ENCODE data around the gene SORCS3. TPM values are rescaled to one million over a fixed set of nuclear protein-coding genes. Genes with fewer than 3 reads are reported as not detected.

Gene SORCS3
- total RNA-seq, 1 experiment from 2014 or later = 0.04 TPM

- peaks cover 8% of the 10 kb centered on the region for H3K27me3 Mint-ChIP-seq (ENCODE audit: low read depth)
- Histone ChIP-seq H3K23me2 (ENCODE audit: insufficient read length, low read depth, low read length, poor library complexity, severe bottlenecking) (no peaks in the 10 kb centered on the region), H3K56ac (ENCODE audit: insufficient read length, low read depth, low read length) (no peak overlapping the region)
These were observed 193.5 kb downstream of the SORCS3 start for GRCh38 chr10:104834580-104834979.

More at GRCh38 chr10:104834580-104834979, 193.5 kb downstream of the SORCS3 start:
- Mint-ChIP-seq H3K27ac (no peak overlapping the region), H3K36me3 (ENCODE audit: insufficient read depth in 1 of 3, low read depth in 3 of 3) (no peaks in the 10 kb centered on the region), H3K4me3 (no peak overlapping the region), H3K9me3 (no peaks in the 10 kb centered on the region), H3K4me1 (0 out of 4 replicates have a peak, but pooled peaks cover 0 to 7% of the 10 kb centered on the region in 2 experiments)
- Histone ChIP-seq H4K8ac (replicated peaks; ENCODE audit: insufficient read length, low read depth, low read length) (no peak overlapping the region), H4K5ac (ENCODE audit: insufficient read length, low read depth, low read length) (no peak overlapping the region), H3T11ph (ENCODE audit: low read length) (no peak overlapping the region), H4K20me1 (ENCODE audit: control insufficient read depth, insufficient read depth, insufficient read length) (no peaks in the 10 kb centered on the region), H2AK5ac (ENCODE audit: insufficient read length, low read length) (no peak overlapping the region), H2BK15ac (ENCODE audit: low read depth, low read length) (no peak overlapping the region), H3K9me3 (ENCODE audit: control insufficient read depth, low read depth, low read length) (no peaks in the 10 kb centered on the region), H3K4ac (ENCODE audit: low read depth, low read length) (no peak overlapping the region), H3K4me1 (ENCODE audit: insufficient read depth, low read length) (no peaks in the 10 kb centered on the region), H2AFZ (ENCODE audit: low read length) (no peak overlapping the region), H3K18ac (ENCODE audit: insufficient read length, low read depth, low read length) (no peak overlapping the region), H3K4me2 (ENCODE audit: insufficient read depth, insufficient read length, low read length) (no peak overlapping the region), H3K14ac (ENCODE audit: insufficient read depth, low read length) (no peak overlapping the region), H2BK12ac (ENCODE audit: insufficient read length, low read depth, low read length) (no peak overlapping the region), H2BK5ac (ENCODE audit: insufficient read length, low read length) (no peak overlapping the region), H2BK120ac (ENCODE audit: low read depth, low read length, poor library complexity, severe bottlenecking) (no peak overlapping the region), H3K79me1 (ENCODE audit: insufficient read depth, low read depth, low read length, poor library complexity, severe bottlenecking) (no peaks in the 10 kb centered on the region), H3K79me2 (ENCODE audit: insufficient read depth, low read length) (no peaks in the 10 kb centered on the region), H3K27ac (ENCODE audit: insufficient read length, low read depth, low read length) (no peak overlapping the region), H2BK20ac (ENCODE audit: low read depth, low read length, poor library complexity, severe bottlenecking) (no peak overlapping the region), H3K23ac (ENCODE audit: insufficient read length, low read depth, low read length) (no peak overlapping the region), H4K91ac (ENCODE audit: insufficient read length, low read depth, low read length) (no peak overlapping the region), H3K9ac (ENCODE audit: extremely low read depth, insufficient read length, low read length) (no peak overlapping the region), H3K27me3 (ENCODE audit: insufficient read depth, low read length) (no peaks in the 10 kb centered on the region)
- TF ChIP-seq, protein P1, sequence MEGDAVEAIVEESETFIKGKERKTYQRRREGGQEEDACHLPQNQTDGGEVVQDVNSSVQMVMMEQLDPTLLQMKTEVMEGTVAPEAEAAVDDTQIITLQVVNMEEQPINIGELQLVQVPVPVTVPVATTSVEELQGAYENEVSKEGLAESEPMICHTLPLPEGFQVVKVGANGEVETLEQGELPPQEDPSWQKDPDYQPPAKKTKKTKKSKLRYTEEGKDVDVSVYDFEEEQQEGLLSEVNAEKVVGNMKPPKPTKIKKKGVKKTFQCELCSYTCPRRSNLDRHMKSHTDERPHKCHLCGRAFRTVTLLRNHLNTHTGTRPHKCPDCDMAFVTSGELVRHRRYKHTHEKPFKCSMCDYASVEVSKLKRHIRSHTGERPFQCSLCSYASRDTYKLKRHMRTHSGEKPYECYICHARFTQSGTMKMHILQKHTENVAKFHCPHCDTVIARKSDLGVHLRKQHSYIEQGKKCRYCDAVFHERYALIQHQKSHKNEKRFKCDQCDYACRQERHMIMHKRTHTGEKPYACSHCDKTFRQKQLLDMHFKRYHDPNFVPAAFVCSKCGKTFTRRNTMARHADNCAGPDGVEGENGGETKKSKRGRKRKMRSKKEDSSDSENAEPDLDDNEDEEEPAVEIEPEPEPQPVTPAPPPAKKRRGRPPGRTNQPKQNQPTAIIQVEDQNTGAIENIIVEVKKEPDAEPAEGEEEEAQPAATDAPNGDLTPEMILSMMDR (conservative IDR thresholded peaks at IDR 0.05) = no peak
- no CpG with 5 or more reads among the region's 1 CpG for WGBS (ENCODE audit: extremely low coverage, insufficient read length, low lambda C conversion rate)
- no peak for DNase-seq

All from H9 (cell line).